ENCODE results near the gene AGFG2. TPM values are rescaled to one million over a fixed set of nuclear protein-coding genes. Genes with fewer than 3 reads are reported as not detected.

Gene AGFG2
- total and polyA plus RNA-seq, 2 of the 4 experiments (the other 2 are of a cell fraction): 3.0 to 10.0 TPM

DNA sequence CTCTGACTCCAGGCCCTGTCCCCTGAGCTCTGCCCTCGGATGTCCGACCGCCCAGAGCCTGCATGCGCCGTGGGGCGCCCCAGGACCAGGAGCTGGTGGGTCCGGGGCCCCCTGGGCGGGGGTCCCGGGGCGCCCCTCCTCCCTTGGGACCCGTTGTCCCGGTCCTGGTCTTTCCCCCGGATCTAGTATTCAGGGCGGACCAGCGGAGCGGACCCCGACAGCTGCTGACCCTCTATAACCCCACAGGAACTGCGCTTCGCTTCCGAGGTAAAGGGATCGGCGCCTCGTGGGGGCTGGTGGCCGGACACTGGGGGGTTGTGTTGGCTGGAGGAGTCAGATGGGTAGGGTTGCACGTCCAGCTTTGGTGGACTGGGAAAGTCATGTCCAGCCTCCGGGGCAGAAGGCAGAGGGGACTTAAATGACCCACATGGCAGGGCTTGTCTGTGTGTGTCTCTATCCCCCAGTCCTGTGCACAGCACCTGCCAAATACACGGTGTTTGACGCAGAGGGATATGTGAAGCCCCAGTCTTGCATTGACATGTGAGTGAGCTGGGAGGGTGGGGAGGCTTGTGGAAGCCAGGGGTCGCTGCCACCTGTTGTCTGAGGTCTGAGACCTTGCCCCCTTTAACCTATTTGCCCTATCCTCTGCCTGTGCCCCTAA lies 73.9 kb downstream of the AGFG2 start:
- Histone ChIP-seq H3K79me1 (ENCODE audit: low read depth in 1 of 2, low read length in 2 of 2) (peaks cover 0 to 19% of the 10 kb centered on the region in 2 experiments; a peak in 3 of 4 replicates), H2BK5ac (ENCODE audit: low read depth, low read length, poor library complexity, severe bottlenecking) (no peak overlapping the region), H3K56ac (ENCODE audit: extremely low read depth, insufficient read depth, low read length) (no peak overlapping the region), H4K8ac (ENCODE audit: low read depth in 2 of 2, low read length in 2 of 2) (peak overlapping the region in 1 of 2 experiments; percentile 4; a peak in 1 of 4 replicates), H3K27ac (ENCODE audit: insufficient read depth, low read length) (peak overlapping the region; percentile 13; the same call in 1 of the 2 replicates), H3K36me3 (ENCODE audit: control insufficient read depth, insufficient read depth, low read length) (peaks cover 4% of the 10 kb centered on the region; the same call in 1 of the 2 replicates), H3K18ac (ENCODE audit: low read depth, low read length) (no peak overlapping the region), H2BK20ac (ENCODE audit: low read depth, low read length) (no peak overlapping the region), H2BK15ac (ENCODE audit: low read depth, low read length) (no peak overlapping the region), H4K5ac (ENCODE audit: low read depth, low read length) (no peak overlapping the region), H2AFZ (replicated peaks; ENCODE audit: low read length, poor library complexity) (peak overlapping the region; percentile 95), H2BK120ac (ENCODE audit: low read depth, low read length) (no peak overlapping the region), H3K4me2 (ENCODE audit: low read depth, low read length) (peak overlapping the region; percentile 99), H3K9ac (ENCODE audit: low read depth, low read length) (peak overlapping the region; percentile 61), H4K20me1 (ENCODE audit: insufficient read depth, low read length) (no peaks in the 10 kb centered on the region), H3K4ac (ENCODE audit: low read depth, low read length) (peak overlapping the region; percentile 17), H3K4me3 (ENCODE audit: insufficient read depth, low read depth, low read length) (peak overlapping the region; percentile 68), H2AK9ac (replicated peaks; ENCODE audit: low read depth, low read length, poor library complexity) (peak overlapping the region; percentile 97), H3K4me1 (ENCODE audit: control insufficient read depth, insufficient read depth, low read length) (peaks cover 6% of the 10 kb centered on the region), H3K9me3 (ENCODE audit: control insufficient read depth, insufficient read depth, low read length) (no peaks in the 10 kb centered on the region), H4K91ac (ENCODE audit: insufficient read depth, low read depth, low read length) (peak overlapping the region; percentile 40; the same call in 1 of the 2 replicates), H2AK5ac (ENCODE audit: low read depth, low read length) (peak overlapping the region; percentile 66; the same call in 1 of the 2 replicates), H3K9me1 (ENCODE audit: insufficient read depth, low read length) (peaks cover 3% of the 10 kb centered on the region; the same call in 1 of the 2 replicates), H3K23ac (ENCODE audit: low read depth, low read length) (peak overlapping the region; percentile 19; the same call in 1 of the 2 replicates), H3K14ac (replicated peaks; ENCODE audit: low read depth, low read length) (peak overlapping the region; percentile 74; the same call in 1 of the 2 replicates), H3K27me3 (ENCODE audit: control insufficient read depth, insufficient read depth, low read length) (no peaks in the 10 kb centered on the region)
- TSS peak; percentile 41 for BruUV-seq (replicated peaks)
- ChIA-PET POLR2A (ENCODE audit: unreplicated experiment) (interaction anchor here (0.6 to 1.2 kb wide), 3 partner anchors 27 to 115 kb away, joined by 3 to 5 read pairs (median 4); partner anchors contain the start of genes FBXO24 and LRCH4), CTCF (interaction anchor here (0.8 to 1.2 kb wide), 4 partner anchors 24 to 232 kb away, joined by 3 to 4 read pairs (median 3); partner anchors contain the start of gene GNB2)
- in situ Hi-C loops (cut with MboI; ENCODE audit: low sequenced_read_pairs): no loop called here
- intact Hi-C loops (cut with micrococcal nuclease): loop anchor here (2.0 to 5.0 kb wide), 2 partner anchors 60 to 239 kb away; partner anchors contain the start of genes GNB2 and SLC12A9
- peak; percentile 4 for ATAC-seq (ENCODE audit: low read depth)
- dilution Hi-C loops (cut with HindIII; ENCODE audit: low sequenced_read_pairs, unreplicated experiment): no loop called here
- no peak for DNase-seq
- 6% methylated on average over 6 of the region's 29 CpGs; no CpG with 5 or more reads in 1 of the 2 experiments for WGBS, 2 experiments (ENCODE audit: extremely low coverage in 2 of 2, insufficient read length in 1 of 2)
- TF ChIP-seq CEBPB (IDR thresholded peaks at IDR 0.05; ENCODE audit: low read depth, low read length): no peak
- no peak for TF ChIP-seq NFE2L2 (IDR thresholded peaks at IDR 0.05; ENCODE audit: low read depth, low read length)
- no peak for TF ChIP-seq MAZ (IDR thresholded peaks at IDR 0.05; ENCODE audit: borderline replicate concordance, low read depth, low read length)
- TF ChIP-seq SMC3 (IDR thresholded peaks at IDR 0.05; ENCODE audit: low read depth, low read length): no peak
- TF ChIP-seq MXI1 (IDR thresholded peaks at IDR 0.05; ENCODE audit: borderline replicate concordance, low read depth, low read length): no peak
- TF ChIP-seq, protein P1, sequence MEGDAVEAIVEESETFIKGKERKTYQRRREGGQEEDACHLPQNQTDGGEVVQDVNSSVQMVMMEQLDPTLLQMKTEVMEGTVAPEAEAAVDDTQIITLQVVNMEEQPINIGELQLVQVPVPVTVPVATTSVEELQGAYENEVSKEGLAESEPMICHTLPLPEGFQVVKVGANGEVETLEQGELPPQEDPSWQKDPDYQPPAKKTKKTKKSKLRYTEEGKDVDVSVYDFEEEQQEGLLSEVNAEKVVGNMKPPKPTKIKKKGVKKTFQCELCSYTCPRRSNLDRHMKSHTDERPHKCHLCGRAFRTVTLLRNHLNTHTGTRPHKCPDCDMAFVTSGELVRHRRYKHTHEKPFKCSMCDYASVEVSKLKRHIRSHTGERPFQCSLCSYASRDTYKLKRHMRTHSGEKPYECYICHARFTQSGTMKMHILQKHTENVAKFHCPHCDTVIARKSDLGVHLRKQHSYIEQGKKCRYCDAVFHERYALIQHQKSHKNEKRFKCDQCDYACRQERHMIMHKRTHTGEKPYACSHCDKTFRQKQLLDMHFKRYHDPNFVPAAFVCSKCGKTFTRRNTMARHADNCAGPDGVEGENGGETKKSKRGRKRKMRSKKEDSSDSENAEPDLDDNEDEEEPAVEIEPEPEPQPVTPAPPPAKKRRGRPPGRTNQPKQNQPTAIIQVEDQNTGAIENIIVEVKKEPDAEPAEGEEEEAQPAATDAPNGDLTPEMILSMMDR (conservative IDR thresholded peaks at IDR 0.05; ENCODE audit: low read depth, low read length): no peak
- no peak for TF ChIP-seq BHLHE40 (IDR thresholded peaks at IDR 0.05; ENCODE audit: low read depth, low read length)
- no peak for TF ChIP-seq POLR2A (IDR thresholded peaks at IDR 0.05; ENCODE audit: low read depth, low read length)
- TF ChIP-seq CHD1 (IDR thresholded peaks at IDR 0.05; ENCODE audit: low read depth, low read length): no peak
- TF ChIP-seq FOS (IDR thresholded peaks at IDR 0.05; ENCODE audit: low read depth, low read length): no peak
- no peak for TF ChIP-seq RAD21 (IDR thresholded peaks at IDR 0.05; ENCODE audit: low read length)
- TF ChIP-seq MAFK (IDR thresholded peaks at IDR 0.05; ENCODE audit: low read depth, low read length): no peak
- TF ChIP-seq, protein P2, sequence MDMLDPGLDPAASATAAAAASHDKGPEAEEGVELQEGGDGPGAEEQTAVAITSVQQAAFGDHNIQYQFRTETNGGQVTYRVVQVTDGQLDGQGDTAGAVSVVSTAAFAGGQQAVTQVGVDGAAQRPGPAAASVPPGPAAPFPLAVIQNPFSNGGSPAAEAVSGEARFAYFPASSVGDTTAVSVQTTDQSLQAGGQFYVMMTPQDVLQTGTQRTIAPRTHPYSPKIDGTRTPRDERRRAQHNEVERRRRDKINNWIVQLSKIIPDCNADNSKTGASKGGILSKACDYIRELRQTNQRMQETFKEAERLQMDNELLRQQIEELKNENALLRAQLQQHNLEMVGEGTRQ (IDR thresholded peaks at IDR 0.05; ENCODE audit: low read depth, low read length): no peak
- no peak for TF ChIP-seq RFX5 (IDR thresholded peaks at IDR 0.05; ENCODE audit: low read depth, low read length)
